Activated CD4-positive, alpha-beta T cell treated with anti-CD3 and anti-CD28 coated beads, Interleukin-2, amount 50 U/mL, for 16 hours (primary cell): ENCODE measurements around the gene BAHD1.

Experiments
- DNase-seq: peaks from one replicate; pipeline ENCODE4 v3.0.0-alpha.2; 2020

Gene BAHD1

GRCh38 chr15:40500568-40501330 is 60.0 kb downstream of the BAHD1 start:
- DNase-seq: no peak

- DNase-seq: no peak
Observed at GRCh38 chr15:40501487-40501886, 60.7 kb downstream of the BAHD1 start.

- DNase-seq: peak; percentile 65
Observed at GRCh38 chr15:40506964-40507571, 66.3 kb downstream of the BAHD1 start.

- no peak for DNase-seq
Observed at GRCh38 chr15:40508216-40508615, 67.5 kb downstream of the BAHD1 start.

- no peak for DNase-seq
Observed at GRCh38 chr15:40510201-40510600, 69.4 kb downstream of the BAHD1 start.

- no peak for DNase-seq
Observed at GRCh38 chr15:40511093-40511471, 70.3 kb downstream of the BAHD1 start.

GRCh38 chr15:40511472-40512133 is 70.8 kb downstream of the BAHD1 start:
- DNase-seq: peak; percentile 10

GRCh38 chr15:40512440-40512839 is 71.7 kb downstream of the BAHD1 start:
- no peak for DNase-seq

GRCh38 chr15:40513609-40514008 is 72.9 kb downstream of the BAHD1 start:
- no peak for DNase-seq

GRCh38 chr15:40516322-40516721 is 75.6 kb downstream of the BAHD1 start:
- DNase-seq: no peak
